HG02885 (cell line): ENCODE data around the gene FAM117B.
A peak's percentile ranks its signal among the peaks of the same experiment; 100 is the strongest.

Source experiments
- ATAC-seq: cut with Tn5 transposase; IDR thresholded peaks from one replicate; pipeline ENCODE4 v1.9.1; 2021; ENCODE audit warnings: mild to moderate bottlenecking; ENCODE audit not compliant: unreplicated experiment, poor library complexity

The FAM117B gene

GRCh38 chr2:202634556-202635427, at the start of gene FAM117B:
FAM117B (plus strand) TSS chr2:202634969; CDS start chr2:202635188, 219 bp downstream.
- ATAC-seq = peak; percentile 93

- ATAC-seq = peak; percentile 78
These were observed 45.9 kb upstream of the FAM117B start for GRCh38 chr2:202588647-202589581.

GRCh38 chr2:202589582-202589949, 45.2 kb upstream of the FAM117B start:
- ATAC-seq = no peak

GRCh38 chr2:202592566-202592965, 42.2 kb upstream of the FAM117B start:
- no peak for ATAC-seq

- ATAC-seq = no peak
These were observed 35.7 kb upstream of the FAM117B start for GRCh38 chr2:202599105-202599504.

GRCh38 chr2:202599911-202600310, 34.9 kb upstream of the FAM117B start:
- no peak for ATAC-seq

- ATAC-seq = no peak
These were observed 30.1 kb upstream of the FAM117B start for GRCh38 chr2:202604699-202605098.

GRCh38 chr2:202605174-202605573, 29.6 kb upstream of the FAM117B start:
- no peak for ATAC-seq

GRCh38 chr2:202608142-202608852, 26.5 kb upstream of the FAM117B start:
- ATAC-seq = peak; percentile 38

- peak; percentile 93 for ATAC-seq
These were observed 25.2 kb upstream of the FAM117B start for GRCh38 chr2:202609381-202610145.

GRCh38 chr2:202610380-202610779, 24.4 kb upstream of the FAM117B start:
- ATAC-seq = no peak

- no peak for ATAC-seq
These were observed 22.6 kb upstream of the FAM117B start for GRCh38 chr2:202612145-202612544.

- no peak for ATAC-seq
These were observed 21.3 kb upstream of the FAM117B start for GRCh38 chr2:202613479-202613878.

GRCh38 chr2:202624133-202624532, 10.6 kb upstream of the FAM117B start:
- ATAC-seq = no peak

- no peak for ATAC-seq
These were observed 7.7 kb upstream of the FAM117B start for GRCh38 chr2:202627042-202627441.

GRCh38 chr2:202628646-202629198, 6.0 kb upstream of the FAM117B start:
- ATAC-seq = no peak

- ATAC-seq = no peak
These were observed 2.0 kb upstream of the FAM117B start for GRCh38 chr2:202632682-202633290.

- ATAC-seq = no peak
These were observed 1.3 kb upstream of the FAM117B start for GRCh38 chr2:202633470-202633869.
